ENCODE measurements around the gene CDC37. TPM values are rescaled to one million over a fixed set of nuclear protein-coding genes. Genes with fewer than 3 reads are reported as not detected.

Gene CDC37
- total RNA-seq, 1 experiment from 2014 or later = 204 TPM

Small RNAs within 50 kb of the gene (microRNA-seq; reads per million reads assigned to microRNA genes)
- gene MIR1181 (ENCODE audit: borderline number of aligned reads) = not detected

Other genes with a start within 250 kb of the CDC37 start
- gene DNMT1, start 208.6 kb downstream of the CDC37 start, total RNA-seq (2021) = 174 to 210 TPM (median 191 TPM) in 3 replicates
- 12.9 to 13.6 TPM (median 13.2 TPM) in 3 replicates for gene S1PR2, start 172.2 kb downstream of the CDC37 start, total RNA-seq (2021)
- gene MRPL4, start 151.3 kb downstream of the CDC37 start, total RNA-seq (2021) = 109 to 112 TPM (median 110 TPM) in 3 replicates
- 3.8 to 5.4 TPM (median 4.8 TPM) in 3 replicates for gene ICAM1, start 132.4 kb downstream of the CDC37 start, total RNA-seq (2021)
- 2.0 to 3.7 TPM (median 3.1 TPM) in 3 replicates for gene ICAM4, start 116.6 kb downstream of the CDC37 start, total RNA-seq (2021)
- 7.3 to 8.1 TPM (median 8.0 TPM) in 3 replicates for gene ICAM5, start 113.6 kb downstream of the CDC37 start, total RNA-seq (2021)
- gene ZGLP1, start 93.7 kb downstream of the CDC37 start, total RNA-seq (2021) = 5.9 to 8.9 TPM (median 7.7 TPM) in 3 replicates
- gene FDX2, start 87.5 kb downstream of the CDC37 start, total RNA-seq (2021) = 26.2 to 27.0 TPM (median 26.6 TPM) in 3 replicates
- 85.8 to 87.4 TPM (median 86.9 TPM) in 3 replicates for gene RAVER1, start 70.0 kb downstream of the CDC37 start, total RNA-seq (2021)
- 18.7 to 21.3 TPM (median 21.3 TPM) in 3 replicates for gene ICAM3, start 63.9 kb downstream of the CDC37 start, total RNA-seq (2021)
- 63.8 to 66.4 TPM (median 65.1 TPM) in 3 replicates for gene TYK2, start 23.0 kb downstream of the CDC37 start, total RNA-seq (2021)
- 5.3 to 5.9 TPM (median 5.8 TPM) in 3 replicates for gene PDE4A, start 17.0 kb upstream of the CDC37 start, total RNA-seq (2021)
- gene KEAP1, start 99.8 kb upstream of the CDC37 start, total RNA-seq (2021) = 65.1 to 74.9 TPM (median 68.7 TPM) in 3 replicates
- gene S1PR5, start 113.9 kb upstream of the CDC37 start, total RNA-seq (2021) = 3.8 to 5.4 TPM (median 4.1 TPM) in 3 replicates
- 50.3 to 59.4 TPM (median 53.8 TPM) in 3 replicates for gene ATG4D, start 140.4 kb upstream of the CDC37 start, total RNA-seq (2021)
- 43.6 to 50.9 TPM (median 49.3 TPM) in 3 replicates for gene KRI1, start 162.5 kb upstream of the CDC37 start, total RNA-seq (2021)
- gene CDKN2D, start 165.4 kb upstream of the CDC37 start, total RNA-seq (2021) = 2.1 to 3.3 TPM (median 2.5 TPM) in 3 replicates
- gene AP1M2, start 183.8 kb upstream of the CDC37 start, total RNA-seq (2021) = 127 to 176 TPM (median 174 TPM) in 3 replicates
- 102 to 111 TPM (median 109 TPM) in 3 replicates for gene SLC44A2, start 222.0 kb upstream of the CDC37 start, total RNA-seq (2021)